ENCODE measurements around the gene HERC3.

HERC3 gene

GRCh38 chr4:88592600-88593448, 544 bp downstream of the HERC3 start:
- DNase-seq (ENCODE audit: low read depth) = peak; percentile 73
- peak overlapping the region; percentile 82 for H3K4me3 ChIP-seq (ENCODE audit: low read depth, low read length)
- no peak for TF ChIP-seq CTCF (conservative IDR thresholded peaks at IDR 0.05; ENCODE audit: low read depth, low read length)

GRCh38 chr4:88597970-88598660, 5.8 kb downstream of the HERC3 start:
- TF ChIP-seq CTCF (conservative IDR thresholded peaks at IDR 0.05; ENCODE audit: low read depth, low read length) = no peak

GRCh38 chr4:88599298-88599697, 7.0 kb downstream of the HERC3 start:
- DNase-seq (ENCODE audit: low read depth) = peak; percentile 58
- no peak for TF ChIP-seq CTCF (conservative IDR thresholded peaks at IDR 0.05; ENCODE audit: low read depth, low read length)
- no peak overlapping the region for H3K4me3 ChIP-seq (ENCODE audit: low read depth, low read length)

More at GRCh38 chr4:88597970-88598660, 5.8 kb downstream of the HERC3 start:
- H3K4me3 ChIP-seq (ENCODE audit: low read depth, low read length) = no peak overlapping the region
- no peak for DNase-seq (ENCODE audit: low read depth)

GRCh38 chr4:88599714-88600113, 7.4 kb downstream of the HERC3 start:
- H3K4me3 ChIP-seq (ENCODE audit: low read depth, low read length) = no peak overlapping the region
- no peak for TF ChIP-seq CTCF (conservative IDR thresholded peaks at IDR 0.05; ENCODE audit: low read depth, low read length)
- DNase-seq (ENCODE audit: low read depth) = no peak

- DNase-seq (ENCODE audit: low read depth) = peak; percentile 61
- no peak overlapping the region for H3K4me3 ChIP-seq (ENCODE audit: low read depth, low read length)
- TF ChIP-seq CTCF (conservative IDR thresholded peaks at IDR 0.05; ENCODE audit: low read depth, low read length) = no peak
These were observed 8.0 kb downstream of the HERC3 start for GRCh38 chr4:88600176-88600838.

GRCh38 chr4:88604978-88605678, 12.8 kb downstream of the HERC3 start:
- no peak for TF ChIP-seq CTCF (conservative IDR thresholded peaks at IDR 0.05; ENCODE audit: low read depth, low read length)
- no peak overlapping the region for H3K4me3 ChIP-seq (ENCODE audit: low read depth, low read length)
- no peak for DNase-seq (ENCODE audit: low read depth)

Data from choroid plexus epithelial cell (primary cell).